CD4-positive, alpha-beta T cell treated with Interleukin-6 for 4 hours (primary cell): Measurements from ENCODE around the gene CD82.
"Not testable (repeated sequence)": the region's sequence is repeated elsewhere in the genome, so short reads cannot be mapped to it uniquely, and the experiment has no call there.

Experiments used
- DNase-seq: peaks from one replicate; pipeline ENCODE4 v3.0.0-alpha.2; 2020; ENCODE audit warnings: mixed read lengths

The CD82 gene

DNA sequence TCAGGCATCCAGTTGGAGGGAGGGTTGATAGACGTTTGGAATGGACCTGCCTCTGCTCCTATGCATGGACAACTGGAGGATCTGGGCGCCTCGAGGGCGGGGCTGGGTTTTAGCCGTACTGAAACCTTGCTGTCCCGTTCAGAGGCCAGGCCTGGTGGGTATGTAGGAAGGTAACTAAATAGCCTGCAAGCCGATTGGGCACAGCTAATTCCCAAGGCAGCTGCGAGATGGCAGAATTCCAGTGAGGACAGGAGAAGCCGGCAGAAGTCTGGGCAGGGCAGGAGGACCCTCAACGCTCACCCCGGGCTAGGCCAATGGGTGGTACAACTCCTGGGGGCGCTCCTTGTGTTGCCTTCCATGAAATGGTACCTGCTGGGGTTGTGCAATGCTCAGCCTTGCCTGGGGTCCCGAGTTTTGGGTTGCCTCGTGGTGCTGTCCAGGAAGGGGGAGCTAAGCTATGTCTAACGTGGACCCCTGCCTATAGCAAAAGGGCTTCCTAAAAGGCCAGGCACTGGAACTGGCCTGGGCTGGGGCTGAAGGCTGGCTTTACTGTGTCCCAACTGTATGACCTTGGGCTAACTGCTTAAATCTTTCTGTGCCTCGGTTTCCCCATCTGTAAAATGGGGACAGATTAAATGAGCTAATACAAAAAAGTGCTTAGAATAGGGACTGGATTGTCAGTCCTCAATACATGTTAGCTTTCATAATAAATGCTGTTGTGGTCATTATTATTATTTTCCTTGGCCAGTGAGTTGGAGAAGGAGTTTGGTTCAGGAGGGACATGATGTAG lies 30.1 kb upstream of the CD82 start:
- no peak for DNase-seq

- DNase-seq = no peak
Measured at GRCh38 chr11:44536788-44537516, 28.5 kb upstream of the CD82 start.

GRCh38 chr11:44537679-44538078 lies 27.8 kb upstream of the CD82 start:
- DNase-seq = no peak

- DNase-seq = peak; percentile 75
Measured at GRCh38 chr11:44538375-44539054, 26.9 kb upstream of the CD82 start.

DNA sequence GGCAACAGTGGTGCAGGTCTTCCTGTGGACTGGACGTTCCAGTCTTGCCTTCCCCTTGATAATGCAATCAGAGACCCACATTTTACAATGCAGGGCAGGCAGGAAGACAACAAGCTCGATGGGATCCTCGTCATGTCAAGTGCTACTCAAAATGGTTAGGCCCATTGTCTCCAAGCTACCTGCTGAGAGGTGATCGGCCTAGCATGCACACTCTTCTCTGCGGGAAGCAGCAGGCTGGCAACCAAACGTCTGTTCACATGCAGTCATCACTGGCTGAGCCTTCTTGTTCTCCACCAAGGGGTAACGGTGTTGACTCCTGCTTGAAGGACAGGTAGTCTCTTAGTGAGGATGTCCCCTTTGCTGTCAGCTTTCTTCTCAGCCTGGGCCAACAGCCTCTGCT lies 25.5 kb upstream of the CD82 start:
- no peak for DNase-seq

DNA sequence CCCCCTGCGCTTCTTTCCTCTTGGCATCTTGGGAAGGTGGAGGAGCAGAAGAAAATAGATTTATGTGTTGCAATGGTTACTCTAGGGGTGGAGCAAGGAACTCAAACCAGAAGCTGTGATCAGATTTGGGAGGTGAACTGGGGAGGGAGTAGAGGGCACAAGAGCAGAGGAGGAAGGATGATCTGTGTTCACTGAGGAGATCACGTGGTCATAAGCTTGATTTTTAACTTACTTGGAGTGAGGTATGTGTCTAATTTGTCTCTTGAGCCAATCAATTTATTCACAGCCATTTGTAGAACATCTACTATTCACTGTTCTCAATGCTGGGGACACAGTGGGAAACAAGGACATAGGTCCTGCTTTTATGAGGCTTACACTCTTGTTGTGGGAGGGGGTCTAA lies 24.8 kb upstream of the CD82 start:
- no peak for DNase-seq

DNA sequence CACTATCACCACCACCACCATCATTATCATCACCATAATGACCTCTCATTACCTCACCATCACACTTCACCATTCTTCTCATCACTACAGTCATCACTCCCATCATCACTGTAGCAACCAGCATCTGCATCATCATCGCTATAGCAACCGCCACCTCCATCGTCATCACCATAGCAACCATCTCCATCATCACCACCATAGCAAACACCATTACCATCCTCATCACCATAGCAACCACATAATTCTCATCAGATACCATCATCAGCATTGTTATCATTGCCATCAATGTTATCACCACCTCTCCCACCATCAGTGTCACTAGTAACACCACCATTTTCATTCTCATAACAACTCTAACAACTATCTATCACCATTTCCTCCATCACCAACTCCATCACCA lies 23.1 kb upstream of the CD82 start:
- no peak for DNase-seq

GRCh38 chr11:44546984-44547383 lies 18.5 kb upstream of the CD82 start:
- not testable (repeated sequence) for DNase-seq

- DNase-seq = not testable (repeated sequence)
Measured at GRCh38 chr11:44547534-44547933, 17.9 kb upstream of the CD82 start.

- no peak for DNase-seq
Measured at GRCh38 chr11:44548032-44548695, 17.3 kb upstream of the CD82 start.

- DNase-seq = not testable (repeated sequence)
Measured at GRCh38 chr11:44548961-44549749, 16.3 kb upstream of the CD82 start.

- no peak for DNase-seq
Measured at GRCh38 chr11:44550123-44550522, 15.3 kb upstream of the CD82 start.

GRCh38 chr11:44551456-44552139 lies 13.9 kb upstream of the CD82 start:
- DNase-seq = no peak

- no peak for DNase-seq
Measured at GRCh38 chr11:44555031-44555800, 10.2 kb upstream of the CD82 start.

DNA sequence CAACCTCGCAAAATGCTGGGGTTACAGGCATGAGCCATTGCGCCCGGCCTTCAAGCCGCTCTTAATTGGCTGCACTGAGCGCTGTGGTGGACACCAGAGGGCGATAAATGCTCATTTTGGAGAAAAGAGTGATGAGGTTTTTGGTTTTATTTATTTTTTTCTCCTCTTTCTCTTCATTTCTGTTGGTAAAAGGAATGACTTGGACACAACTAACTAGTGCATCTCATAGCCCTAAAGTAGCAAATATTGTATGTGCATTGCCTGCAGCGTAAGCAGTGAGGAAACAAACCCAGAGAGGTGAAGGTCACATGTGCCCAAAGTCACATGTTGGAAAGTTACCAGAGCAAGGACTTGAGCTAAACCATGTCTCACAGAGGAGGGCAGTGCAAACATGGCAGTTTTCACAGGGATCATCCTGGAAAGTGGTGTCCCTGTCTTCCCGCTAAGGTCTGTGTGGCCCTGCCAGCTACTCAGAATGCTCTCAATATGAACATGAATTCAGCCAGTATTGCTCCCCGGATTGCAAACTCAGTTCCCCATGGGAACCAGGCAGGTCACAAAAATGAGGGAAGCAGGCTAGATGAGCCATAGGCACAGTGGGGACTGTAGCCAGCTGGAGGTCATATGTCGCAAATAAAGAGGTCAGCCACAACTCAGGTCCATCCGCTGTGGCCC lies 8.6 kb upstream of the CD82 start:
- DNase-seq = peak; percentile 80

GRCh38 chr11:44557464-44557863 lies 8.0 kb upstream of the CD82 start:
- DNase-seq = no peak

DNA sequence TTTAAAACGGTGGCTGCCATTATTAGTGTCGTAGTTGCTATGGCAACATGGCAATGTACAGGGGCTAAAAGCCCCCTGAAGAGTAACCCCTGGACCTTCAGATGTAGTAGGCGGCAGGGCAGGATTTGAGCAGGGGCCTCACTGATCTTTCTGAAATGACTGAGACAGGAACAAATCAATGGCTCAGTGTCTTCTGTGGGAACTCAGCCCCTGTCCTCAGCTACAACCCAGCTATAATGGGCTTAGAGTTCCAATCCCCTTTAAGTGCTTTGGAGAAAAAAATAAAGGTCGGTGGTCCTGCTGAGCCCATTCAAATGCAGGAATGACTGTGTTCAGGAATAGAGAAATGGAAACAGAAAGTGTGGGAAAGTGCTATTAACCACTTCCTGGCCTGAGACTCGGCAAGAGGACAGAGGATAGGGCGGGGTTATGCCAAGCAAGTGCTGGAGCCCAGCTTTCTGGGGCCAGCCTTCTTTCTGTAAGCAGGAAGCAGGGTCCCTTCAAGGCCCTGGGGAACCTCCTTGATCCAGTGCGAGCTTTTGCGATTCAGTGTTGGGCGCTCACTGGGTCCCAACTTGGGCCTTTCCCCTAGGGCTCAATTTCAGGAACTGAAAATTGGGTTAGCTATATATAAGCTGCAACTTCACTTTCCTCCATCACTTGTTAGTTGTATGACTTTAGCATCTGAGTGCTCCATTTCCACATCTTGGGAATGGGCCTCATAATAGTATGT lies 6.1 kb upstream of the CD82 start:
- peak; percentile 33 for DNase-seq

GRCh38 chr11:44559940-44560300 lies 5.5 kb upstream of the CD82 start:
- DNase-seq = not testable (repeated sequence)

DNA sequence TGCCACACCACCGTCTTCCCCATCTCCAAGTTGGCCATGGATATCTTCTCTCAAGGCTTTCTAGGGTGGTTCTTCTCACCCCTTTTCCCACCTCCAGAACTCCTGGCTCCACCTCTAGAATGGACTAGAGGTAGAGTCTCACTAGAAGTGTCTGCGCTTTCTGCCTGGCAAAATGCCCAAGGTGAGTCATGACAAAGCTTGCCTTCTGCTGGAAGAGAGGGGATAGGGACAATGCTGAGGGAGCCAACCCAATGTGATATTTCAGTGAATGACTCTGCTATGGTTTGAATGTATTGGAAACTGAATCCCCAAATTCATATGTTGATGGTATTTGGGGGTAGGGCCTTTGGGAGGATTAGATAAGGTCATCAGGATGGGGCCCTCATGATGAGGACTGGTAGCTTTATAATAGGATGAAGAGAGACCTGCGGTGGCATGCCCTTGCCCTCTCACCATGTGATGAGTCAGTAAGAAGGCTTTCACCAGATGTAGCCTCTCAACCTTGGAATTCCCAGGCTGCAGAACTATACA lies 4.1 kb upstream of the CD82 start:
- DNase-seq = peak; percentile 32
